ENCODE results near the gene SSNA1.

Gene SSNA1

DNA sequence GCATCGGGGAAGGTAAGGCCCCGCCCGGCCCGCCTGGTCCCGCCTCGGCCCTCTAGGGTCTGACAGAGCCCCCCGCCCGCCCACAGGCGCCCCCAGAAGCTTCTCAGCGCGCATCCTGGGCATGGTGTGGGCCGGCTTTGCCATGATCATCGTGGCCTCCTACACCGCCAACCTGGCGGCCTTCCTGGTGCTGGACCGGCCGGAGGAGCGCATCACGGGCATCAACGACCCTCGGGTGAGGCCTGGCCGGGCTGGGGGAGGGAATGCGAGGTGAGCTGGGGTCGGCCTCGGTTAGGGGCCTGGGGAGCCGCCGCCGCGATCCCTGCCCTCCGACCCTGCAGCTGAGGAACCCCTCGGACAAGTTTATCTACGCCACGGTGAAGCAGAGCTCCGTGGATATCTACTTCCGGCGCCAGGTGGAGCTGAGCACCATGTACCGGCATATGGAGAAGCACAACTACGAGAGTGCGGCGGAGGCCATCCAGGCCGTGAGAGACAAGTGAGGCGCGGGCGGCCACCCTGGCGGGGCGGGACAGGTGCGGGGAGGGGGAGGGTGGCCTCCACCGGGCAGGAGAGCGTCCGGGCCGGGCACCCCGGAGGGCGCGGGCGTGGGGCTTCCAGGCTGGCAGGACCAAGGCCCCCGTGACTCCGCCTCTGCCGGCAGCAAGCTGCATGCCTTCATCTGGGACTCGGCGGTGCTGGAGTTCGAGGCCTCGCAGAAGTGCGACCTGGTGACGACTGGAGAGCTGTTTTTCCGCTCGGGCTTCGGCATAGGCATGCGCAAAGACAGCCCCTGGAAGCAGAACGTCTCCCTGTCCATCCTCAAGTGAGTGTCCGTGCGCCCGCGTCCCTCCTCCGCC lies 25.7 kb upstream of the SSNA1 start:
- Histone ChIP-seq H3K4me3 (ENCODE audit: insufficient read length, low read depth) (peak overlapping the region; percentile 55), H3K36me3 (ENCODE audit: insufficient read depth, insufficient read length, low read length) (no peaks in the 10 kb centered on the region), H3K9me3 (ENCODE audit: insufficient read depth, low read length) (no peaks in the 10 kb centered on the region), H3K9ac (ENCODE audit: insufficient read length, low read depth) (peak overlapping the region; percentile 74), H3K27me3 (ENCODE audit: insufficient read depth, insufficient read length) (peaks cover 96% of the 10 kb centered on the region), H3K4me1 (ENCODE audit: insufficient read depth, insufficient read length) (peaks cover 30% of the 10 kb centered on the region)
- DNase-seq (ENCODE audit: low read depth, low spot score), result no peak
- TF ChIP-seq SUZ12 (IDR thresholded peaks at IDR 0.05; ENCODE audit: extremely low read depth, insufficient read depth, insufficient read length), result no peak
- TF ChIP-seq YY1 (IDR thresholded peaks at IDR 0.05; ENCODE audit: insufficient read depth, insufficient read length), result no peak
- no peak for TF ChIP-seq ZNF274 (IDR thresholded peaks at IDR 0.05; ENCODE audit: low read depth, low read length)

- H3K27me3 ChIP-seq (ENCODE audit: insufficient read depth, insufficient read length), result peaks cover 96% of the 10 kb centered on the region
- peaks cover 26% of the 10 kb centered on the region for H3K4me1 ChIP-seq (ENCODE audit: insufficient read depth, insufficient read length)
- peak overlapping the region; percentile 55 for H3K4me3 ChIP-seq (ENCODE audit: insufficient read length, low read depth)
- no peak for TF ChIP-seq ZNF274 (IDR thresholded peaks at IDR 0.05; ENCODE audit: low read depth, low read length)
- TF ChIP-seq SUZ12 (IDR thresholded peaks at IDR 0.05; ENCODE audit: extremely low read depth, insufficient read depth, insufficient read length), result no peak
- TF ChIP-seq YY1 (IDR thresholded peaks at IDR 0.05; ENCODE audit: insufficient read depth, insufficient read length), result no peak
- no peaks in the 10 kb centered on the region for H3K9me3 ChIP-seq (ENCODE audit: insufficient read depth, low read length)
- H3K9ac ChIP-seq (ENCODE audit: insufficient read length, low read depth), result peak overlapping the region; percentile 74
- H3K36me3 ChIP-seq (ENCODE audit: insufficient read depth, insufficient read length, low read length), result no peaks in the 10 kb centered on the region
- DNase-seq (ENCODE audit: low read depth, low spot score), result no peak
Measured at GRCh38 chr9:137163365-137163715, 25.1 kb upstream of the SSNA1 start.

- no peaks in the 10 kb centered on the region for H3K36me3 ChIP-seq (ENCODE audit: insufficient read depth, insufficient read length, low read length)
- peaks cover 96% of the 10 kb centered on the region for H3K27me3 ChIP-seq (ENCODE audit: insufficient read depth, insufficient read length)
- H3K4me3 ChIP-seq (ENCODE audit: insufficient read length, low read depth), result no peak overlapping the region
- peak overlapping the region; percentile 32 for H3K9ac ChIP-seq (ENCODE audit: insufficient read length, low read depth)
- H3K9me3 ChIP-seq (ENCODE audit: insufficient read depth, low read length), result no peaks in the 10 kb centered on the region
- no peak for DNase-seq (ENCODE audit: low read depth, low spot score)
- TF ChIP-seq YY1 (IDR thresholded peaks at IDR 0.05; ENCODE audit: insufficient read depth, insufficient read length) (no peak), ZNF274 (IDR thresholded peaks at IDR 0.05; ENCODE audit: low read depth, low read length) (no peak), SUZ12 (IDR thresholded peaks at IDR 0.05; ENCODE audit: extremely low read depth, insufficient read depth, insufficient read length) (no peak)
- peaks cover 26% of the 10 kb centered on the region for H3K4me1 ChIP-seq (ENCODE audit: insufficient read depth, insufficient read length)
Measured at GRCh38 chr9:137163805-137164204, 24.7 kb upstream of the SSNA1 start.

DNA sequence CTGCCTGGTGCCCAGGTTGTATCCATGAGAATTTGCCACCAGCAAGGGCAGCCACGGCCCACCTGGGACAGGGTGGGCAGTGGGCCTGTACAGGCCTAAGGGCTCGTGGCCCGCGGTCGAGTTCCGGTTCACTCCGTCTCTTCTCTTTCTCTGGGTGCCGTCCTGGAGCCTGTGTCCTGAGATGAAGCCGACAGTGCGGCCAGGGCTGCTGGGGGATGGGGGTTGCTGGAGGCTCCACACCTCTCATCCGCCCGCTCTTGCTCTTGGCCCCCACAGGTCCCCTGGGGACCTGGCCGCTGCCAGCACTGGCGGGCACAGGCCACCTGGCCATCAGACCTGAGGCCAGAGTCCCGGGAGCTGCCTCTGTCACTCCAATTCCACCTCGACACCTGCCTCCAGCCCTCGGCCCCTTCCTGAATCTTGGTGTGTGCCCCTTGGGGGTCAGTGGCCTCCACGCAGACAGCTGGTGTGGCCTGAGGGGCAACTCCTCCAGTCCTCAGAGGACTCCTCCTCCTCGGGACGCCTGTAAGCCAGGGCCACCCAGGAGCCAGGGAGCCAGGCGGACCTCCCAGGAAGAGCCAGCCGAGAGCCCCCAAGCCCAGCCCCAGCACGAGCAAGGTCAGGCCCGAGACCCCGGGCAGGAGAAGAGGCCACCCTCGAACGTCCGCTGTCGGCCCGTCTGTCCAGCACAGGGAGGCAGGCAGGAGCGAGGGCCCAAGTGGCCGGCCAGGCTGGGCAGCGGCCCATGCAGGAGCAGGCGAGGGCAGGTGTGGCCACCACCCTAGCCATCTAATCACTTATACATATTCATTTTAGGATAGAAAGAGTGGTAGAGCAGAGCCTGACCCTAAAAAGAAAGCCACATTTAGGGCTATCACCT lies 23.9 kb upstream of the SSNA1 start:
- peaks cover 27% of the 10 kb centered on the region for H3K4me1 ChIP-seq (ENCODE audit: insufficient read depth, insufficient read length)
- peak overlapping the region; percentile 32 for H3K9ac ChIP-seq (ENCODE audit: insufficient read length, low read depth)
- no peaks in the 10 kb centered on the region for H3K9me3 ChIP-seq (ENCODE audit: insufficient read depth, low read length)
- H3K27me3 ChIP-seq (ENCODE audit: insufficient read depth, insufficient read length), result peaks cover 96% of the 10 kb centered on the region
- TF ChIP-seq SUZ12 (IDR thresholded peaks at IDR 0.05; ENCODE audit: extremely low read depth, insufficient read depth, insufficient read length), result no peak
- no peak for TF ChIP-seq YY1 (IDR thresholded peaks at IDR 0.05; ENCODE audit: insufficient read depth, insufficient read length)
- no peak for TF ChIP-seq ZNF274 (IDR thresholded peaks at IDR 0.05; ENCODE audit: low read depth, low read length)
- H3K4me3 ChIP-seq (ENCODE audit: insufficient read length, low read depth), result no peak overlapping the region
- H3K36me3 ChIP-seq (ENCODE audit: insufficient read depth, insufficient read length, low read length), result no peaks in the 10 kb centered on the region
- no peak for DNase-seq (ENCODE audit: low read depth, low spot score)

DNA sequence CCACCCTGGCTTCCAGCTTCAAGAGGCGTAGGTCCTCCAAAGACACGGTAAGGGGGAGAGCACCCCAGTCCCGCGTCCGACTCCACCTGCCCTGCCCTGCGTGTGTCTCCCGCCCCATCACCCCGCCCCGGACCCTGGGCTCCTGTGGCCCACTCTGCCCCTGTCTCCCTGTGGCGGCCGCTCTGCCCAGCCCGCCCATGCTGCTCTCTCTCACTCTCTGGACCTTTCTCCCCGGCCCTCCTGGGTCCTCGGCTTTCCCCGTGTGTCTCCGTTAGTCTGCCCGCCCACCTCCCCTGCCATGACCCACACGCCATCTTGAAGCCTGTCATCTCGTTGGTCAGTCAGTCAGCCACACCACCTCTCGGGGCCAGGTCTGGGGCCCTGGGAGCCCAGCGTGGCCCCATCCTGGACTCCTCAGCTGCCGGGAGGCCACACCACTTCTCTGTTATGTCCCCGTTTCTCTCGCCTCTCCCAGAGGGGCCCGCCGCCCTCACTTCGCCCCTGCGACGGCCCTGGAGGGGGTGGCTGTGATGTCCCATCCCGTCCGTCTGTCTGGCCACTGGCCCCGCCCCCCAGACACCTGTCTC lies 23.1 kb upstream of the SSNA1 start:
- Histone ChIP-seq H3K4me1 (ENCODE audit: insufficient read depth, insufficient read length) (peaks cover 28% of the 10 kb centered on the region), H3K9ac (ENCODE audit: insufficient read length, low read depth) (no peak overlapping the region), H3K4me3 (ENCODE audit: insufficient read length, low read depth) (no peak overlapping the region), H3K27me3 (ENCODE audit: insufficient read depth, insufficient read length) (peaks cover 96% of the 10 kb centered on the region), H3K9me3 (ENCODE audit: insufficient read depth, low read length) (no peaks in the 10 kb centered on the region), H3K36me3 (ENCODE audit: insufficient read depth, insufficient read length, low read length) (no peaks in the 10 kb centered on the region)
- no peak for DNase-seq (ENCODE audit: low read depth, low spot score)
- TF ChIP-seq ZNF274 (IDR thresholded peaks at IDR 0.05; ENCODE audit: low read depth, low read length) (no peak), YY1 (IDR thresholded peaks at IDR 0.05; ENCODE audit: insufficient read depth, insufficient read length) (no peak), SUZ12 (IDR thresholded peaks at IDR 0.05; ENCODE audit: extremely low read depth, insufficient read depth, insufficient read length) (no peak)

- no peaks in the 10 kb centered on the region for H3K9me3 ChIP-seq (ENCODE audit: insufficient read depth, low read length)
- no peak for DNase-seq (ENCODE audit: low read depth, low spot score)
- no peak overlapping the region for H3K4me3 ChIP-seq (ENCODE audit: insufficient read length, low read depth)
- peaks cover 98% of the 10 kb centered on the region for H3K27me3 ChIP-seq (ENCODE audit: insufficient read depth, insufficient read length)
- TF ChIP-seq YY1 (IDR thresholded peaks at IDR 0.05; ENCODE audit: insufficient read depth, insufficient read length) (no peak), ZNF274 (IDR thresholded peaks at IDR 0.05; ENCODE audit: low read depth, low read length) (no peak), SUZ12 (IDR thresholded peaks at IDR 0.05; ENCODE audit: extremely low read depth, insufficient read depth, insufficient read length) (no peak)
- peak overlapping the region; percentile 21 for H3K9ac ChIP-seq (ENCODE audit: insufficient read length, low read depth)
- peaks cover 36% of the 10 kb centered on the region for H3K4me1 ChIP-seq (ENCODE audit: insufficient read depth, insufficient read length)
- no peaks in the 10 kb centered on the region for H3K36me3 ChIP-seq (ENCODE audit: insufficient read depth, insufficient read length, low read length)
Measured at GRCh38 chr9:137166380-137167229, 21.9 kb upstream of the SSNA1 start.
